Caco-2 (cell line): ENCODE measurements around the gene RTP2. TPM values are rescaled to one million over a fixed set of nuclear protein-coding genes. Genes with fewer than 3 reads are reported as not detected.

Source experiments
- BruUV-seq: library from RNA; stranded (reverse); fragments of 400-500 nt; replicated peaks from 2 replicates; lab custom pipeline; 2021; lab: Mats Ljungman, UMichigan
- CTCF ChIA-PET: fragments of 300-600 bp; sonication (Branson Sonifier 250); formaldehyde crosslinking; loops from one replicate; lab custom pipeline; 2022; ENCODE audit warnings: antibody characterized with exemption; lab: Charles Lee
- POLR2A ChIA-PET: fragments of 300-600 bp; sonication (Branson Sonifier 250); formaldehyde crosslinking; loops from one replicate; lab custom pipeline; 2022; ENCODE audit warnings: antibody characterized with exemption; lab: Charles Lee
- DNase-seq, 2 experiments: peaks; one replicate each; pipeline versions ENCODE4 v3.0.0 to v3.0.0-alpha.2; 2020 to 2022
- H3K27me3 ChIP-seq: replicated peaks from 2 replicates; pipeline ENCODE4 v1.6.0; 2011; ENCODE audit warnings: low read length; ENCODE audit not compliant: control insufficient read depth, insufficient read depth
- H3K36me3 ChIP-seq: 2 replicates; pipeline ENCODE4 v1.5.1; 2011; ENCODE audit warnings: low read length; ENCODE audit not compliant: control insufficient read depth, insufficient read depth
- H3K4me1 ChIP-seq: fragments of 250-450 bp; sonication (Bioruptor Pico); 2 replicates; pipeline ENCODE4 v1.5.1; 2020; ENCODE audit warnings: mild to moderate bottlenecking
- H3K4me3 ChIP-seq: 2 replicates; pipeline ENCODE4 v1.5.1; 2011; ENCODE audit warnings: low read depth, mild to moderate bottlenecking, control low read depth, low read length
- H3K9me3 ChIP-seq: fragments of 250-450 bp; sonication (Bioruptor Pico); 2 replicates; pipeline ENCODE4 v1.5.1; 2020; ENCODE audit warnings: mild to moderate bottlenecking, moderate library complexity
- H3K27ac Mint-ChIP-seq: one replicate; pipeline ENCODE4 v1.8.0; 2022; ENCODE audit warnings: mixed read lengths; ENCODE audit not compliant: unreplicated experiment
- H3K27me3 Mint-ChIP-seq: one replicate; pipeline ENCODE4 v1.8.0; 2022; ENCODE audit warnings: mixed read lengths; ENCODE audit not compliant: insufficient read depth, unreplicated experiment
- H3K36me3 Mint-ChIP-seq: one replicate; pipeline ENCODE4 v1.8.0; 2022; ENCODE audit warnings: mild to moderate bottlenecking, mixed read lengths; ENCODE audit not compliant: insufficient read depth, unreplicated experiment
- H3K4me1 Mint-ChIP-seq: one replicate; pipeline ENCODE4 v1.8.0; 2022; ENCODE audit warnings: low read depth, mixed read lengths; ENCODE audit not compliant: unreplicated experiment
- H3K4me3 Mint-ChIP-seq: one replicate; pipeline ENCODE4 v1.8.0; 2022; ENCODE audit warnings: mild to moderate bottlenecking, moderate library complexity, mixed read lengths; ENCODE audit not compliant: unreplicated experiment
- H3K9me3 Mint-ChIP-seq: one replicate; pipeline ENCODE4 v1.8.0; 2022; ENCODE audit warnings: mixed read lengths; ENCODE audit not compliant: unreplicated experiment
- intact Hi-C: fragments of 100-400 bp; cut with micrococcal nuclease; formaldehyde crosslinking; loops from one replicate; pipeline ENCODE4 v1.10.0; 2022; ENCODE audit not compliant: unreplicated experiment
- total RNA-seq: library from RNA; stranded (reverse); gene quantifications from 2 replicates; pipeline ENCODE4 v1.2.3, GENCODE V29; 2022
- TF ChIP-seq, protein P1 (sequence below), 2 experiments: fragments of 200-600 bp in 1 of 2; IDR thresholded peaks; 1 replicate in 1 of 2; 2 replicates in 1 of 2; pipeline versions ENCODE4 v1.5.1 to v1.8.0; 2011 to 2022; ENCODE audit warnings: antibody characterized with exemption in 1 of 2, control low read depth in 1 of 2, inconsistent platforms in 1 of 2, low read depth in 1 of 2, low read length in 1 of 2, mild to moderate bottlenecking in 1 of 2, moderate library complexity in 1 of 2; ENCODE audit not compliant: insufficient read depth in 1 of 2, severe bottlenecking in 1 of 2, unreplicated experiment in 1 of 2

The RTP2 gene
- total RNA-seq, 1 experiment from 2014 or later = not detected

DNA sequence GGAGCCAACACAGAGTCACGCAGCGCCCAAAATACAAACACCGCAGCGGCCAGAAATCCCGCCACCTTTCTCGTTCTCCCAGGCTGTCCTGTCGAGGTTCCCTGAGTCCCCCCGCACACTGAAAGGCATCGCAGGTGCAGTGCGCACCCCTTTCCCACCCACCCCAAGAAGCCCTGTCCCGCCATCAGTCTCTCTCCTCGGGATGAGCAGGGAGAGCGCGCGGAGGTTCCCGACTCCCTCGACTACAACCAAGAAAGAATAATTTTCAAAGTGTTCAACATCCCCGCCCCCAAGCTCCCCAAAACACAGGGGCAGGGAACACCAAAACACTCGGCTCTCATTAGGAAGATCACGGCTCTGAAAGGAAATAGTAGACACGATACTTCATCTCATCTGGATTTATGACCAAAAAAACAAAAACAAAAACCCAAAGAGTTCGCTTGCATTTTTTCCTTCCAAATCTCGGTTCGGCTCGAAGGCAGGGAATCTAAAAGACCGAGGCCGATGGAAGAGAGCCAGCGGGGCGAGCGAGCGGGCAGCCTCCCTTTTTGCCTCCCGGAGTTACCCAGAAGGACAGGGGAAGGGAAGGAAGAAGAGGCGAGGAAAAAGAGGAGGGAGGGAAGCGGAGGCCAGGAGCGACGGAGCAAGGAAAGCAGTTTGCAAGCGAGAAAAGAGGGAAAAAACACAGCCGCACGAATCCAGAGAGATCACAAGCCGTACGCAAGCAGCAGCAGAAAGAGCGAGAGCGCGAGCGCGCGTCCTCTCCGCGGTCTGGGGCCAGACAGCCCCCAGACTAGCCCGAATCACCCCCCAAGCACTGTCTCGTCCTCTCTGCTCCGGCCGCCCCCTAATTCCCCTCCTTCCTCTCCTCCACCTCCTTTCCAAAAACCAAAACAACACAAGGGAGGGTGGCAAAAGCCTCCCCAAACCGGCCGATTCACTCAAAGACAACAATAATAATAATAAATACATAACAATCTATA is 42.1 kb upstream of the RTP2 start:
- Histone ChIP-seq H3K4me3 (peak overlapping the region; percentile 73), H3K4me1 (peaks cover 34% of the 10 kb centered on the region), H3K9me3 (no peaks in the 10 kb centered on the region), H3K36me3 (0 out of 2 replicates have a peak, but pooled peaks cover under 1% of the 10 kb centered on the region), H3K27me3 (no peaks in the 10 kb centered on the region)
- TF ChIP-seq, protein P1, sequence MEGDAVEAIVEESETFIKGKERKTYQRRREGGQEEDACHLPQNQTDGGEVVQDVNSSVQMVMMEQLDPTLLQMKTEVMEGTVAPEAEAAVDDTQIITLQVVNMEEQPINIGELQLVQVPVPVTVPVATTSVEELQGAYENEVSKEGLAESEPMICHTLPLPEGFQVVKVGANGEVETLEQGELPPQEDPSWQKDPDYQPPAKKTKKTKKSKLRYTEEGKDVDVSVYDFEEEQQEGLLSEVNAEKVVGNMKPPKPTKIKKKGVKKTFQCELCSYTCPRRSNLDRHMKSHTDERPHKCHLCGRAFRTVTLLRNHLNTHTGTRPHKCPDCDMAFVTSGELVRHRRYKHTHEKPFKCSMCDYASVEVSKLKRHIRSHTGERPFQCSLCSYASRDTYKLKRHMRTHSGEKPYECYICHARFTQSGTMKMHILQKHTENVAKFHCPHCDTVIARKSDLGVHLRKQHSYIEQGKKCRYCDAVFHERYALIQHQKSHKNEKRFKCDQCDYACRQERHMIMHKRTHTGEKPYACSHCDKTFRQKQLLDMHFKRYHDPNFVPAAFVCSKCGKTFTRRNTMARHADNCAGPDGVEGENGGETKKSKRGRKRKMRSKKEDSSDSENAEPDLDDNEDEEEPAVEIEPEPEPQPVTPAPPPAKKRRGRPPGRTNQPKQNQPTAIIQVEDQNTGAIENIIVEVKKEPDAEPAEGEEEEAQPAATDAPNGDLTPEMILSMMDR (IDR thresholded peaks at IDR 0.05; ENCODE audit: insufficient read depth in 1 of 2, low read depth in 1 of 2, low read length in 1 of 2, severe bottlenecking in 1 of 2, unreplicated experiment in 1 of 2) = no peak
- POLR2A ChIA-PET = interaction anchor here (0.8 to 1.9 kb wide), 10 partner anchors 65 to 1002 kb away, joined by 3 to 36 read pairs (median 6); partner anchors contain the start of gene LPP
- Mint-ChIP-seq H3K27ac (peak overlapping the region; percentile 97), H3K4me3 (peak overlapping the region; percentile 98), H3K36me3 (peaks cover 27% of the 10 kb centered on the region), H3K4me1 (peaks cover 12% of the 10 kb centered on the region), H3K9me3 (no peaks in the 10 kb centered on the region), H3K27me3 (no peaks in the 10 kb centered on the region)
- BruUV-seq = TSS peak; percentile 86
- intact Hi-C loops = loop anchor here (1.0 to 10.0 kb wide), 10 partner anchors 292 to 1488 kb away; no protein-coding TSS in a partner anchor
- CTCF ChIA-PET = interaction anchor here (0.6 to 1.2 kb wide), 3 partner anchors 18 to 308 kb away, joined by 3 to 5 read pairs (median 4); no protein-coding TSS in a partner anchor
- peak in 1 of 2 experiments; percentile 30 for DNase-seq

DNA sequence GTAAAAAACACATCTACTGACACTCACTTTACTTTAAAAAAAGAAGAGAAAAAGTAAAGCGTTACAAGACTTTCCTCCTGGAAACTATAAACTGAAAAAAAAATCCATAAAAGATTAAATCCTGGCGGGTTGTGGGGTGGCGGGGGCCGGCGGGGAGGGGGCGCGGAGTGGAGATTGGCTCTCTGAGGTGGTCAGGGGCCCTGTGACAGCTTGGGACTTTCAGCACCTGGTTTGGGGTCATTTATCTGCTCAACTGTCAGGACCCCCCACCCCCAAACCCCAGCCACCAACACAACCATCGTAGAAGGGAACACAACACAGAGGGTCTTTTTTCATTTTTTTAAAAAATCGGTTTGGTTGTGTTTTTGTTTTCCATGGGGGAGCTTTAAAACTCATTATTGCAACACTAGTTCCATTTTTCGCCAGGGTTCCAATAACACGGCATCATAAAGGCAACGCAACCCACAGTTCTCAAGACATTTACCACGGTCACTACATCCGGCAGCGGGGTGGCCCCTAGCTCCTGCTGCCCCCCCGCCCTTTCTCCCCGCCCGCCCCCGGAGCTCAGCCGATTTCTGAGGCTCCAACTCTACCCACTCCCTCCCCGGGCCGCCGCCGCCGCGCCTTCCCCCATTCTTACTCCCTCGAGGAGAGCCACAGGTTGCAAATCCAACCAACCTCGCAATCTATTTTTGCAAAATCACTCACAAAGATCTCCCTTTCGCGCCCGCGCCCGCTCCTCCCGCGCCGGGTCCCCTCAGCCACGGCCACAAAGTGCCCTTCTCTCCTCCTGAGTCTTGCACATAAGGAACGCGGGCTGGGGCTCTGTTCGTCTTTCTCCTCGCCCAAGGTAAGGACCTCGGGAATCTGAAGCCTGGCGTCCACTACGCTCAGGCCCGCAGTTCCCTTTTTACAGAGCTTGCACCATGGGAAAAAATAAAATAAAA is 41.1 kb upstream of the RTP2 start:
- intact Hi-C loops = loop anchor here (2.0 to 10.0 kb wide), 8 partner anchors 409 to 1489 kb away; no protein-coding TSS in a partner anchor
- peaks cover 29% of the 10 kb centered on the region for H3K4me1 ChIP-seq
- peaks cover 14% of the 10 kb centered on the region for H3K4me1 Mint-ChIP-seq
- peak overlapping the region; percentile 73 for H3K4me3 ChIP-seq
- H3K27ac Mint-ChIP-seq = peak overlapping the region; percentile 97
- no TSS peak for BruUV-seq
- H3K9me3 ChIP-seq = no peaks in the 10 kb centered on the region
- DNase-seq = peak in 1 of 2 experiments; percentile 33
- H3K4me3 Mint-ChIP-seq = peak overlapping the region; percentile 98
- peaks cover 37% of the 10 kb centered on the region for H3K36me3 Mint-ChIP-seq
- TF ChIP-seq, protein P1 (IDR thresholded peaks at IDR 0.05; ENCODE audit: insufficient read depth in 1 of 2, low read depth in 1 of 2, low read length in 1 of 2, severe bottlenecking in 1 of 2, unreplicated experiment in 1 of 2) = no peak
- H3K27me3 ChIP-seq = no peaks in the 10 kb centered on the region
- 0 out of 2 replicates have a peak, but pooled peaks cover 1% of the 10 kb centered on the region for H3K36me3 ChIP-seq
- ChIA-PET POLR2A (interaction anchor here (0.7 to 1.3 kb wide), 3 partner anchors 211 to 409 kb away, joined by 3 to 9 read pairs (median 5); no protein-coding TSS in a partner anchor), CTCF (interaction anchor here (0.6 to 1.0 kb wide), 4 partner anchors 19 to 473 kb away, joined by 3 to 4 read pairs (median 3); no protein-coding TSS in a partner anchor)
- H3K9me3 Mint-ChIP-seq = no peaks in the 10 kb centered on the region
- no peaks in the 10 kb centered on the region for H3K27me3 Mint-ChIP-seq
